ACHN (cell line): ENCODE measurements around the gene STARD8.
"Not testable (repeated sequence)": the region's sequence is repeated elsewhere in the genome, so short reads cannot be mapped to it uniquely, and the experiment has no call there.

Experiments
- DNase-seq: peaks from one replicate; pipeline ENCODE4 v3.0.0-alpha.2; 2015
- in situ Hi-C: cut with HindIII; loops from 2 replicates; pipeline ENCODE4 v1.10.0; 2017; ENCODE audit warnings: low sequenced_read_pairs, low pct_ligation_motif_present, low pct_unique_long_range_greater_than_20kb

Gene STARD8

GRCh38 chrX:68654693-68655092 is 7.2 kb downstream of the STARD8 start:
- in situ Hi-C loops = no loop called here
- DNase-seq = no peak

- DNase-seq, in situ Hi-C loops: not testable (repeated sequence)
These were observed 9.0 kb downstream of the STARD8 start for GRCh38 chrX:68656473-68656872.

GRCh38 chrX:68658530-68658929 is 11.1 kb downstream of the STARD8 start:
- no peak for DNase-seq
- in situ Hi-C loops = no loop called here

GRCh38 chrX:68659385-68659784 is 11.9 kb downstream of the STARD8 start:
- no peak for DNase-seq
- in situ Hi-C loops = no loop called here

GRCh38 chrX:68659786-68660185 is 12.3 kb downstream of the STARD8 start:
- in situ Hi-C loops = no loop called here
- DNase-seq = no peak

GRCh38 chrX:68660746-68661145 is 13.3 kb downstream of the STARD8 start:
- in situ Hi-C loops = no loop called here
- DNase-seq = no peak

GRCh38 chrX:68665502-68665901 is 18.0 kb downstream of the STARD8 start:
- DNase-seq = no peak
- in situ Hi-C loops = no loop called here

GRCh38 chrX:68666580-68666979 is 19.1 kb downstream of the STARD8 start:
- in situ Hi-C loops = no loop called here
- no peak for DNase-seq

GRCh38 chrX:68669094-68669860 is 21.8 kb downstream of the STARD8 start:
- in situ Hi-C loops = no loop called here

GRCh38 chrX:68669871-68670270 is 22.4 kb downstream of the STARD8 start:
- DNase-seq = no peak

More at GRCh38 chrX:68669094-68669860, 21.8 kb downstream of the STARD8 start:
- DNase-seq = no peak

GRCh38 chrX:68671221-68671620 is 23.8 kb downstream of the STARD8 start:
- in situ Hi-C loops = no loop called here
- DNase-seq = no peak

More at GRCh38 chrX:68669871-68670270, 22.4 kb downstream of the STARD8 start:
- in situ Hi-C loops = no loop called here

GRCh38 chrX:68672581-68673318 is 25.3 kb downstream of the STARD8 start:
- no peak for DNase-seq
- in situ Hi-C loops = no loop called here

GRCh38 chrX:68675571-68675970 is 28.1 kb downstream of the STARD8 start:
- in situ Hi-C loops = no loop called here
- no peak for DNase-seq

GRCh38 chrX:68676335-68676734 is 28.9 kb downstream of the STARD8 start:
- DNase-seq = no peak
- in situ Hi-C loops = no loop called here

GRCh38 chrX:68677998-68678397 is 30.5 kb downstream of the STARD8 start:
- no peak for DNase-seq
- in situ Hi-C loops = no loop called here

- in situ Hi-C loops = no loop called here
- peak; percentile 71 for DNase-seq
These were observed 34.0 kb downstream of the STARD8 start for GRCh38 chrX:68681443-68681941.

- DNase-seq = no peak
- in situ Hi-C loops = no loop called here
These were observed 35.3 kb downstream of the STARD8 start for GRCh38 chrX:68682790-68683189.

GRCh38 chrX:68683580-68683979 is 36.1 kb downstream of the STARD8 start:
- no peak for DNase-seq
- in situ Hi-C loops = no loop called here

- in situ Hi-C loops = no loop called here
- DNase-seq = no peak
These were observed 36.9 kb downstream of the STARD8 start for GRCh38 chrX:68684291-68684918.
